ENCODE results near the gene KCNK7. TPM values are rescaled to one million over a fixed set of nuclear protein-coding genes. Genes with fewer than 3 reads are reported as not detected.

Gene KCNK7
- total RNA-seq, 1 experiment from 2014 or later, result 1.8 TPM

GRCh38 chr11:65562020-65562419 is 33.6 kb downstream of the KCNK7 start:
- Histone ChIP-seq H2BK12ac (ENCODE audit: insufficient read length, low read depth, low read length) (no peak overlapping the region), H4K91ac (ENCODE audit: insufficient read length, low read depth, low read length) (no peak overlapping the region), H2BK120ac (ENCODE audit: low read depth, low read length, poor library complexity, severe bottlenecking) (no peak overlapping the region), H2AFZ (ENCODE audit: low read length) (no peak overlapping the region), H2BK5ac (ENCODE audit: insufficient read length, low read length) (no peak overlapping the region), H3K18ac (ENCODE audit: insufficient read length, low read depth, low read length) (no peak overlapping the region), H3K79me2 (ENCODE audit: insufficient read depth, low read length) (no peaks in the 10 kb centered on the region), H3K27me3 (ENCODE audit: insufficient read depth, low read length) (no peaks in the 10 kb centered on the region; the same call in 1 of the 2 replicates), H3K79me1 (ENCODE audit: insufficient read depth, low read depth, low read length, poor library complexity, severe bottlenecking) (no peaks in the 10 kb centered on the region), H2BK20ac (ENCODE audit: low read depth, low read length, poor library complexity, severe bottlenecking) (no peak overlapping the region), H3K56ac (ENCODE audit: insufficient read length, low read depth, low read length) (no peak overlapping the region), H2BK15ac (ENCODE audit: low read depth, low read length) (no peak overlapping the region), H3K4ac (ENCODE audit: low read depth, low read length) (no peak overlapping the region), H4K8ac (replicated peaks; ENCODE audit: insufficient read length, low read depth, low read length) (no peak overlapping the region), H3K9ac (ENCODE audit: extremely low read depth, insufficient read length, low read length) (no peak overlapping the region), H3K9me3 (ENCODE audit: control insufficient read depth, low read depth, low read length) (no peaks in the 10 kb centered on the region), H3K27ac (ENCODE audit: insufficient read length, low read depth, low read length) (no peak overlapping the region), H3K4me1 (ENCODE audit: insufficient read depth, low read length) (peaks cover 5% of the 10 kb centered on the region; the same call in 1 of the 2 replicates), H2AK5ac (ENCODE audit: insufficient read length, low read length) (no peak overlapping the region), H3K14ac (ENCODE audit: insufficient read depth, low read length) (no peak overlapping the region), H4K5ac (ENCODE audit: insufficient read length, low read depth, low read length) (no peak overlapping the region), H3K23ac (ENCODE audit: insufficient read length, low read depth, low read length) (no peak overlapping the region), H3K4me2 (ENCODE audit: insufficient read depth, insufficient read length, low read length) (no peak overlapping the region), H3K23me2 (ENCODE audit: insufficient read length, low read depth, low read length, poor library complexity, severe bottlenecking) (no peaks in the 10 kb centered on the region), H4K20me1 (ENCODE audit: control insufficient read depth, insufficient read depth, insufficient read length) (no peaks in the 10 kb centered on the region), H3T11ph (ENCODE audit: low read length) (no peak overlapping the region)
- Mint-ChIP-seq H3K4me1 (peaks cover 27 to 40% of the 10 kb centered on the region in 2 experiments), H3K36me3 (ENCODE audit: insufficient read depth in 1 of 3, low read depth in 3 of 3) (no peaks in the 10 kb centered on the region), H3K4me3 (no peak overlapping the region), H3K9me3 (no peaks in the 10 kb centered on the region), H3K27me3 (ENCODE audit: low read depth) (peaks cover 26% of the 10 kb centered on the region), H3K27ac (no peak overlapping the region; a peak in 1 of 7 replicates)
- no CpG with 5 or more reads among the region's 7 CpGs for WGBS (ENCODE audit: extremely low coverage, insufficient read length, low lambda C conversion rate)
- DNase-seq, result no peak
- no peak for TF ChIP-seq CTCF (conservative IDR thresholded peaks at IDR 0.05)
